Loucy (cell line): Measurements from ENCODE around the gene DNAH1.

Experiments used
- CTCF ChIP-seq: fragments of 200-600 bp; sonication (generic); conservative IDR thresholded peaks from 2 replicates; pipeline ENCODE4 v1.5.1; 2014; ENCODE audit warnings: mild to moderate bottlenecking, antibody characterized with exemption, low read length
- EZH2phosphoT487 ChIP-seq: fragments of 200-600 bp; IDR thresholded peaks from 2 replicates; pipeline ENCODE4 v1.6.1; 2018; ENCODE audit warnings: antibody characterized with exemption, mild to moderate bottlenecking, moderate library complexity, borderline replicate concordance

GRCh38 chr3:52406791-52407510 lies 90.8 kb downstream of the DNAH1 start:
- TF ChIP-seq CTCF (no peak), EZH2phosphoT487 (no peak)
